ENCODE measurements around the gene DEAF1. TPM values are rescaled to one million over a fixed set of nuclear protein-coding genes. Genes with fewer than 3 reads are reported as not detected.

DEAF1 gene
- total and polyA plus RNA-seq, 2 experiments from 2014 or later = 35.0 to 38.5 TPM

- Histone ChIP-seq H3K27me3 (replicated peaks; ENCODE audit: insufficient read depth) (no peaks in the 10 kb centered on the region), H3K79me2 (ENCODE audit: insufficient read depth) (no peaks in the 10 kb centered on the region), H3K4me1 (ENCODE audit: insufficient read depth) (no peaks in the 10 kb centered on the region), H3K4me2 (ENCODE audit: unreplicated experiment) (no peak overlapping the region), H3K36me3 (ENCODE audit: low read depth) (peaks cover 7% of the 10 kb centered on the region; the same call in 1 of the 2 replicates), H3K9ac (no peak overlapping the region), H3K9me2 (ENCODE audit: insufficient read depth) (no peaks in the 10 kb centered on the region), H4K20me1 (ENCODE audit: insufficient read depth) (no peaks in the 10 kb centered on the region), H3K27ac (no peak overlapping the region), H3K4me3 (no peak overlapping the region), H3F3A (ENCODE audit: insufficient read depth) (peaks cover 7% of the 10 kb centered on the region; the same call in 1 of the 2 replicates), H2AFZ (no peak overlapping the region), H3K9me3 (ENCODE audit: low read depth) (no peaks in the 10 kb centered on the region)
- no peak for TF ChIP-seq EZH2phosphoT487 (IDR thresholded peaks at IDR 0.05; ENCODE audit: insufficient read depth, low read depth)
- TF ChIP-seq EZH2 (IDR thresholded peaks at IDR 0.05; ENCODE audit: insufficient read depth, poor library complexity, severe bottlenecking) = no peak
- WGBS, 2 experiments (ENCODE audit: low coverage in 1 of 2, low lambda C conversion rate in 2 of 2, missing lambda C conversion rate in 2 of 2) = 91 to 93% methylated on average over 12 to 18 of the region's 18 CpGs
- in situ Hi-C loops (cut with MboI) = no loop called here
- DNase-seq = no peak
Observed at GRCh38 chr11:610146-610801, 84.7 kb downstream of the DEAF1 start.

DNA sequence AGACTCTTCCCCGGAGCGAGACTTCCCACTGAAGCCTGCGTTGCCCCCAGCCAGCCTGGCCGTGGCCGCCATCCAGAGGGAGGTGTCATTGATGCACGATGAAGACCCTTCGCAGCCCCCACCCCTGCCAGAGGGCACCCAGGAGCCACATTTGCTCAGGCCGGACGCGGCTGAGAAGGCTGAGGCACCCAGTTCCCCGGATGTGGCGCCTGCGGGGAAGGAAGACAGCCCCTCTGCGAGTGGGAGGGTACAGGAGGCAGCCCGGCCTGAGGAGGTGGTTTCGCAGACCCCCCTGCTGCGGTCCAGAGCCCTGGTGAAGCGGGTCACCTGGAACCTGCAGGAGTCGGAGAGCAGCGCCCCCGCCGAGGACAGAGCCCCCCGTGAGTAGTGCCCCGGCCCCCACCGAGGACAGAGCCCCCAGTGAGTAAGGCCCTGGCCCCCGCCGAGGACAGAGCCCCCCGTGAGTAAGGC is 85.6 kb downstream of the DEAF1 start:
- no peaks in the 10 kb centered on the region for H4K20me1 ChIP-seq (ENCODE audit: insufficient read depth)
- 85 to 88% methylated on average over 17 to 28 of the region's 28 CpGs for WGBS, 2 experiments (ENCODE audit: low coverage in 1 of 2, low lambda C conversion rate in 2 of 2, missing lambda C conversion rate in 2 of 2)
- peaks cover 7% of the 10 kb centered on the region; the same call in 1 of the 2 replicates for H3F3A ChIP-seq (ENCODE audit: insufficient read depth)
- H3K4me2 ChIP-seq (ENCODE audit: unreplicated experiment) = no peak overlapping the region
- no peaks in the 10 kb centered on the region for H3K79me2 ChIP-seq (ENCODE audit: insufficient read depth)
- in situ Hi-C loops (cut with MboI) = no loop called here
- no peak for TF ChIP-seq EZH2 (IDR thresholded peaks at IDR 0.05; ENCODE audit: insufficient read depth, poor library complexity, severe bottlenecking)
- TF ChIP-seq EZH2phosphoT487 (IDR thresholded peaks at IDR 0.05; ENCODE audit: insufficient read depth, low read depth) = no peak
- DNase-seq = no peak
- peaks cover 12% of the 10 kb centered on the region; the same call in 1 of the 2 replicates for H3K36me3 ChIP-seq (ENCODE audit: low read depth)
- no peak overlapping the region for H2AFZ ChIP-seq
- no peaks in the 10 kb centered on the region for H3K27me3 ChIP-seq (replicated peaks; ENCODE audit: insufficient read depth)
- no peaks in the 10 kb centered on the region for H3K4me1 ChIP-seq (ENCODE audit: insufficient read depth)
- H3K27ac ChIP-seq = no peak overlapping the region
- H3K4me3 ChIP-seq = no peak overlapping the region
- no peaks in the 10 kb centered on the region for H3K9me3 ChIP-seq (ENCODE audit: low read depth)
- H3K9me2 ChIP-seq (ENCODE audit: insufficient read depth) = no peaks in the 10 kb centered on the region
- no peak overlapping the region for H3K9ac ChIP-seq

DNA sequence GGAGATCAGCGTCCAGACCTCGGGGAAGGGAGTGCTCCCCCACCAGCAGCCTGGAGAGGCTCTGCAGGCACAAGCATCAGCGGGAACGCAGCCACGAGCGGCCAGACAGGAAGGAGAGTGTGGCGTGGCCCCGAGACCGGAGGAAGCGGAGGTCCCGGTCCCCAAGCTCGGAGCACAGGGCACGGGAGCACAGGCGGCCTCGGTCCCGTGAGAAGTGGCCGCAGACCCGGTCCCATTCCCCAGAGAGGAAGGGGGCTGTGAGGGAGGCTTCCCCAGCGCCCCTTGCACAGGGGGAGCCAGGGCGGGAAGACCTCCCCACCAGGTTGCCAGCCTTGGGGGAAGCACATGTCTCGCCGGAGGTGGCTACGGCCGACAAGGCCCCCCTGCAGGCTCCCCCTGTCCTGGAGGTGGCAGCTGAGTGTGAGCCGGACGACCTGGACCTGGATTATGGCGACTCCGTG is 86.2 kb downstream of the DEAF1 start:
- no peak overlapping the region for H3K9ac ChIP-seq
- no peaks in the 10 kb centered on the region for H3K27me3 ChIP-seq (replicated peaks; ENCODE audit: insufficient read depth)
- in situ Hi-C loops (cut with MboI) = no loop called here
- H2AFZ ChIP-seq = no peak overlapping the region
- DNase-seq = no peak
- no peaks in the 10 kb centered on the region for H4K20me1 ChIP-seq (ENCODE audit: insufficient read depth)
- no peaks in the 10 kb centered on the region for H3K9me2 ChIP-seq (ENCODE audit: insufficient read depth)
- H3K4me2 ChIP-seq (ENCODE audit: unreplicated experiment) = no peak overlapping the region
- 82 to 84% methylated on average over 27 to 28 of the region's 28 CpGs for WGBS, 2 experiments (ENCODE audit: low coverage in 1 of 2, low lambda C conversion rate in 2 of 2, missing lambda C conversion rate in 2 of 2)
- H3F3A ChIP-seq (ENCODE audit: insufficient read depth) = peaks cover 7% of the 10 kb centered on the region; the same call in 1 of the 2 replicates
- no peak overlapping the region for H3K27ac ChIP-seq
- peaks cover 17% of the 10 kb centered on the region; the same call in 1 of the 2 replicates for H3K36me3 ChIP-seq (ENCODE audit: low read depth)
- no peaks in the 10 kb centered on the region for H3K9me3 ChIP-seq (ENCODE audit: low read depth)
- H3K4me1 ChIP-seq (ENCODE audit: insufficient read depth) = no peaks in the 10 kb centered on the region
- H3K79me2 ChIP-seq (ENCODE audit: insufficient read depth) = no peaks in the 10 kb centered on the region
- no peak overlapping the region for H3K4me3 ChIP-seq
- TF ChIP-seq EZH2 (IDR thresholded peaks at IDR 0.05; ENCODE audit: insufficient read depth, poor library complexity, severe bottlenecking) (no peak), EZH2phosphoT487 (IDR thresholded peaks at IDR 0.05; ENCODE audit: insufficient read depth, low read depth) (no peak)

GRCh38 chr11:607971-608659 is 86.9 kb downstream of the DEAF1 start:
- Histone ChIP-seq H3K9ac (no peak overlapping the region), H2AFZ (no peak overlapping the region), H3K4me2 (ENCODE audit: unreplicated experiment) (no peak overlapping the region), H3K27ac (no peak overlapping the region), H3K9me2 (ENCODE audit: insufficient read depth) (no peaks in the 10 kb centered on the region), H3K36me3 (ENCODE audit: low read depth) (peaks cover 19% of the 10 kb centered on the region; the same call in 1 of the 2 replicates), H3F3A (ENCODE audit: insufficient read depth) (peaks cover 7% of the 10 kb centered on the region; the same call in 1 of the 2 replicates), H3K4me3 (no peak overlapping the region), H3K27me3 (replicated peaks; ENCODE audit: insufficient read depth) (no peaks in the 10 kb centered on the region), H4K20me1 (ENCODE audit: insufficient read depth) (no peaks in the 10 kb centered on the region), H3K4me1 (ENCODE audit: insufficient read depth) (no peaks in the 10 kb centered on the region), H3K9me3 (ENCODE audit: low read depth) (no peaks in the 10 kb centered on the region), H3K79me2 (ENCODE audit: insufficient read depth) (no peaks in the 10 kb centered on the region; the same call in 1 of the 2 replicates)
- WGBS, 2 experiments (ENCODE audit: low coverage in 1 of 2, low lambda C conversion rate in 2 of 2, missing lambda C conversion rate in 2 of 2) = 90% methylated on average over 39 to 45 of the region's 45 CpGs
- DNase-seq = no peak
- TF ChIP-seq EZH2phosphoT487 (IDR thresholded peaks at IDR 0.05; ENCODE audit: insufficient read depth, low read depth) = no peak
- TF ChIP-seq EZH2 (IDR thresholded peaks at IDR 0.05; ENCODE audit: insufficient read depth, poor library complexity, severe bottlenecking) = no peak
- in situ Hi-C loops (cut with MboI) = no loop called here

All from GM23248 (cell line).